Liver (tissue), 9 donors: ENCODE measurements around the gene PHF19. TPM values are rescaled to one million over a fixed set of nuclear protein-coding genes. Genes with fewer than 3 reads are reported as not detected.

Experiments used
- DNase-seq: peaks from one replicate; pipeline ENCODE4 v3.0.0-alpha.2; 2017; ENCODE audit warnings: low spot score
- H3K27ac ChIP-seq, 2 donors: one replicate each; pipeline ENCODE4 v1.7.0; 2013; ENCODE audit warnings: inconsistent platforms in 2 of 2, low read length in 2 of 2, control low read depth in 1 of 2, low read depth in 1 of 2, mild to moderate bottlenecking in 1 of 2
- H3K27me3 ChIP-seq, 4 donors: one replicate each; pipeline versions ENCODE4 v1.6.1 to v1.7.0; 2013; ENCODE audit warnings: low read length in 3 of 4, inconsistent platforms in 1 of 4, mild to moderate bottlenecking in 1 of 4, moderate library complexity in 1 of 4; ENCODE audit not compliant: control insufficient read depth in 4 of 4, insufficient read depth in 4 of 4
- H3K36me3 ChIP-seq, 4 donors: one replicate each; pipeline versions ENCODE4 v1.6.1 to v1.7.0; 2013; ENCODE audit warnings: low read length in 3 of 4, mild to moderate bottlenecking in 3 of 4, low read depth in 1 of 4, moderate library complexity in 1 of 4; ENCODE audit not compliant: control insufficient read depth in 4 of 4, insufficient read depth in 3 of 4
- H3K4me1 ChIP-seq, 4 donors: one replicate each; pipeline versions ENCODE4 v1.6.1 to v1.7.0; 2013; ENCODE audit warnings: low read length in 3 of 4, mild to moderate bottlenecking in 3 of 4, moderate library complexity in 1 of 4; ENCODE audit not compliant: control insufficient read depth in 4 of 4, insufficient read depth in 4 of 4
- H3K4me3 ChIP-seq, 3 donors: one replicate each; pipeline versions ENCODE4 v1.6.1 to v1.7.0; 2013; ENCODE audit warnings: low read length in 3 of 3, control low read depth in 1 of 3, low read depth in 1 of 3, mild to moderate bottlenecking in 1 of 3
- H3K9ac ChIP-seq, 2 donors: one replicate each; pipeline ENCODE4 v1.7.0; 2013; ENCODE audit warnings: low read length in 2 of 2, mild to moderate bottlenecking in 2 of 2, moderate library complexity in 2 of 2, control low read depth in 1 of 2, low read depth in 1 of 2
- H3K9me3 ChIP-seq, 4 donors: one replicate each; pipeline versions ENCODE4 v1.6.1 to v1.7.0; 2013; ENCODE audit warnings: low read length in 3 of 4; ENCODE audit not compliant: control insufficient read depth in 4 of 4
- EGR1 ChIP-seq, 2 donors: IDR thresholded peaks; 2 replicates each; pipeline ENCODE4 v1.6.1; 2016 to 2018; ENCODE audit warnings: antibody characterized with exemption in 2 of 2, low read depth in 2 of 2
- FOXA1 ChIP-seq: IDR thresholded peaks from 2 replicates; pipeline ENCODE4 v1.6.1; 2016; ENCODE audit warnings: antibody characterized with exemption
- FOXA2 ChIP-seq: IDR thresholded peaks from 2 replicates; pipeline ENCODE4 v1.6.1; 2016; ENCODE audit warnings: antibody characterized with exemption
- GABPA ChIP-seq, 2 donors: IDR thresholded peaks in 1 of 2; conservative IDR thresholded peaks in 1 of 2; 2 replicates each; pipeline ENCODE4 v1.6.1; 2016; ENCODE audit warnings: antibody characterized with exemption in 2 of 2, mild to moderate bottlenecking in 1 of 2, moderate library complexity in 1 of 2
- HNF4A ChIP-seq, 2 donors: conservative IDR thresholded peaks; 2 replicates each; pipeline ENCODE4 v1.6.1; 2016; ENCODE audit warnings: antibody characterized with exemption in 2 of 2, mild to moderate bottlenecking in 2 of 2
- HNF4G ChIP-seq: IDR thresholded peaks from 2 replicates; pipeline ENCODE4 v1.6.1; 2016; ENCODE audit warnings: antibody characterized with exemption
- JUND ChIP-seq, 2 donors: IDR thresholded peaks; 2 replicates each; pipeline ENCODE4 v1.6.1; 2016; ENCODE audit warnings: antibody characterized with exemption in 2 of 2
- NR2F2 ChIP-seq: IDR thresholded peaks from 2 replicates; pipeline ENCODE4 v1.6.1; 2016; ENCODE audit warnings: antibody characterized with exemption
- RXRA ChIP-seq, 2 donors: IDR thresholded peaks; 2 replicates each; pipeline ENCODE4 v1.6.1; 2017 to 2018; ENCODE audit warnings: antibody characterized with exemption in 2 of 2, mild to moderate bottlenecking in 1 of 2
- SP1 ChIP-seq: IDR thresholded peaks from 2 replicates; pipeline ENCODE4 v1.6.1; 2018; ENCODE audit warnings: antibody characterized with exemption, mild to moderate bottlenecking
- TAF1 ChIP-seq: conservative IDR thresholded peaks from 2 replicates; pipeline ENCODE4 v1.6.1; 2016; ENCODE audit warnings: antibody characterized with exemption, mild to moderate bottlenecking
- YY1 ChIP-seq: IDR thresholded peaks from 2 replicates; pipeline ENCODE4 v1.6.1; 2016; ENCODE audit warnings: antibody characterized with exemption, mild to moderate bottlenecking
- WGBS: extraction: QIAGEN DNeasy Blood & Tissue Kit; methylation state at CpG from one replicate; pipeline ENCODE4 v1.1.7; 2013; 5-methylcytosine and 5-hydroxymethylcytosine counted together
- polyA plus RNA-seq, 2 donors: library from polyadenylated mRNA; stranded (reverse) in 1 of 2; unstranded in 1 of 2; fragments of 200-250 nt in 1 of 2; fragments of >200 nt in 1 of 2; fragmentation: Nextera tagmentation in 1 of 2; extraction: Ambion mirVana in 1 of 2; gene quantifications; one replicate each; pipeline versions ENCODE4 v1.2.1 to v1.2.3, GENCODE V29; 2013 to 2015
- total RNA-seq, 2 donors: library from RNA; depleted of rRNA; stranded (reverse); fragments of >200 nt; gene quantifications; one replicate each; pipeline ENCODE4 v1.2.3, GENCODE V29; 2014
- TF ChIP-seq, protein P1 (sequence below): IDR thresholded peaks from 2 replicates; pipeline ENCODE4 v1.6.1; 2016; ENCODE audit warnings: antibody characterized with exemption, mild to moderate bottlenecking
- TF ChIP-seq, protein P2 (sequence below): IDR thresholded peaks from 2 replicates; pipeline ENCODE4 v1.6.1; 2016; ENCODE audit warnings: antibody characterized with exemption
- TF ChIP-seq, protein P3 (sequence below): fragments of 150-350 bp; IDR thresholded peaks from 2 replicates; pipeline ENCODE4 v1.5.1; 2017; ENCODE audit warnings: improper control_type of control experiment, low read depth, low read length; ENCODE audit not compliant: missing input control
- donor health status: healthy.
- donor health status: healthy.
- donor health status: healthy.
- donor health status: healthy.
- donor health status: healthy.

Gene PHF19
- total and polyA plus RNA-seq, 4 donors = 1.9 to 16.0 (median 3.5) TPM

DNA sequence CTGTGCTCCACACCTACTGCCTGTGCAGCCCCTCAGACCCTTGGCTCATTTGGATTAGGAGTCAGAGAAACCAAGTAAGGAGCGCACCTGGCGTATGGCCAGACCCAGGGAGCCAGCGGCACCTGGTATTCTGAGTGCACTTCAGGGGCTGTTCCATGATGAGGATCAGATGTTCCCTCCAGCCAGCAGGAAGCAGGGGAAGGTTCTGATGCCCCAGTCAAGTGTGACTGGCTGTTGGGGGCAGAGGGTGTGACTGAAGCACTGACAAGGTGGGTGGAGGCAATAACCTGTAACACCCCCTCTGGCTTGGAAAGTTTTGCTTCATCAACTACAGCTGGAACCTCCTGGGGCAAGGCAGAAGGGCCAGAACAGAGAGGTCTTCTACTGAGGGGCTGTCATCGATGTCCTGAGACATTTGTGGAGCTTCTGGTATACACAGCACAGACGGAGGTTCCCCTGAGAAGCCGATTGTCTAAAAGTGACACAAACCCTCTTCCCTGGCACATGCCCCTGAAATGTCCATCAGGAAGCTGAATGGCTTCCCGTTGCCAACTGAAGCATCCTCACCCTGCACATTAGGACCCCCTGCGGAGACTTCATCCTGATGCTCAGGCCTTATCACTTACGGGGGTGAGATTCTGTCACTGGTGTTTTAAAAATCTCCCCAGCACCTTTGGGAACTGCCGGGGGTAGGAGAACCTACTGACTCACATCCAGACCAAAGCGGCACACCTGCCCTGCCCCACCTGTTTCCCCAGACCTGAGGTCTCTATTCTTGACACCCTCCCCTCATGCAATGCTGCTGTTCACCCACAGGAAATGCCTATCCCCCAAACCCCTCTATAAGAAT, 28.6 kb upstream of the PHF19 start:
- Histone ChIP-seq H3K4me3 (no peak overlapping the region), H3K9ac (no peak overlapping the region), H3K36me3 (peaks cover 0 to 2% (median 0%) of the 10 kb centered on the region in 4 donors), H3K27me3 (no peaks in the 10 kb centered on the region), H3K27ac (no peak overlapping the region), H3K9me3 (no peaks in the 10 kb centered on the region), H3K4me1 (no peaks in the 10 kb centered on the region)
- 91% methylated on average over 11 of the region's 11 CpGs for WGBS
- TF ChIP-seq, protein P1, sequence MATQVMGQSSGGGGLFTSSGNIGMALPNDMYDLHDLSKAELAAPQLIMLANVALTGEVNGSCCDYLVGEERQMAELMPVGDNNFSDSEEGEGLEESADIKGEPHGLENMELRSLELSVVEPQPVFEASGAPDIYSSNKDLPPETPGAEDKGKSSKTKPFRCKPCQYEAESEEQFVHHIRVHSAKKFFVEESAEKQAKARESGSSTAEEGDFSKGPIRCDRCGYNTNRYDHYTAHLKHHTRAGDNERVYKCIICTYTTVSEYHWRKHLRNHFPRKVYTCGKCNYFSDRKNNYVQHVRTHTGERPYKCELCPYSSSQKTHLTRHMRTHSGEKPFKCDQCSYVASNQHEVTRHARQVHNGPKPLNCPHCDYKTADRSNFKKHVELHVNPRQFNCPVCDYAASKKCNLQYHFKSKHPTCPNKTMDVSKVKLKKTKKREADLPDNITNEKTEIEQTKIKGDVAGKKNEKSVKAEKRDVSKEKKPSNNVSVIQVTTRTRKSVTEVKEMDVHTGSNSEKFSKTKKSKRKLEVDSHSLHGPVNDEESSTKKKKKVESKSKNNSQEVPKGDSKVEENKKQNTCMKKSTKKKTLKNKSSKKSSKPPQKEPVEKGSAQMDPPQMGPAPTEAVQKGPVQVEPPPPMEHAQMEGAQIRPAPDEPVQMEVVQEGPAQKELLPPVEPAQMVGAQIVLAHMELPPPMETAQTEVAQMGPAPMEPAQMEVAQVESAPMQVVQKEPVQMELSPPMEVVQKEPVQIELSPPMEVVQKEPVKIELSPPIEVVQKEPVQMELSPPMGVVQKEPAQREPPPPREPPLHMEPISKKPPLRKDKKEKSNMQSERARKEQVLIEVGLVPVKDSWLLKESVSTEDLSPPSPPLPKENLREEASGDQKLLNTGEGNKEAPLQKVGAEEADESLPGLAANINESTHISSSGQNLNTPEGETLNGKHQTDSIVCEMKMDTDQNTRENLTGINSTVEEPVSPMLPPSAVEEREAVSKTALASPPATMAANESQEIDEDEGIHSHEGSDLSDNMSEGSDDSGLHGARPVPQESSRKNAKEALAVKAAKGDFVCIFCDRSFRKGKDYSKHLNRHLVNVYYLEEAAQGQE = no peak
- TF ChIP-seq FOXA2 = no peak
- TF ChIP-seq SP1 = no peak
- TF ChIP-seq JUND (IDR thresholded peaks at IDR 0.05) = no peak
- no peak for TF ChIP-seq FOXA1
- TF ChIP-seq EGR1 (IDR thresholded peaks at IDR 0.05; ENCODE audit: low read depth in 2 of 2) = no peak
- DNase-seq = no peak

DNA sequence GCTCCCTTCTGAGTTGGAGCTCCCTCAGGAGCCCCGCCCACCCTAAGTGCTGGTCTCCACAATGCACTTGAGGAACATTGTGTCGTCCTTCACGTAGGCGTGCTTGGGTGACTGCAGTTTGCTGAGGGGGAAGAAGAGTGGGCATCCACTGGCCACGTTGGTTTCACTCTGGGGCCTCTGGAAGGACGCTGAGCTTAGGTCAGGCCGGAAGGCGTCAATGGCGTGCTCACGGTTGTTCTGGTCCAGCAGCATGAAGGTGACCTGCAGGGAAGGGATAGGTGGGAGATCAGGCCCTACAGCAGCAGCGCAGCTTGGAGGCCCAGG, 28.0 kb upstream of the PHF19 start:
- H3K27ac ChIP-seq = no peak overlapping the region
- TF ChIP-seq JUND (IDR thresholded peaks at IDR 0.05) (no peak), SP1 (no peak), NR2F2 (no peak), GABPA (IDR thresholded peaks at IDR 0.05 in 1 of 2, conservative IDR thresholded peaks at IDR 0.05 in 1 of 2) (no peak), HNF4G (no peak), TAF1 (no peak), HNF4A (conservative IDR thresholded peaks at IDR 0.05) (no peak), FOXA1 (no peak), YY1 (no peak), FOXA2 (no peak), EGR1 (IDR thresholded peaks at IDR 0.05; ENCODE audit: low read depth in 2 of 2) (no peak), RXRA (IDR thresholded peaks at IDR 0.05) (no peak)
- TF ChIP-seq, protein P2, sequence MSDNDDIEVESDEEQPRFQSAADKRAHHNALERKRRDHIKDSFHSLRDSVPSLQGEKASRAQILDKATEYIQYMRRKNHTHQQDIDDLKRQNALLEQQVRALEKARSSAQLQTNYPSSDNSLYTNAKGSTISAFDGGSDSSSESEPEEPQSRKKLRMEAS = no peak
- TF ChIP-seq, protein P1 = no peak
- TF ChIP-seq, protein P3, sequence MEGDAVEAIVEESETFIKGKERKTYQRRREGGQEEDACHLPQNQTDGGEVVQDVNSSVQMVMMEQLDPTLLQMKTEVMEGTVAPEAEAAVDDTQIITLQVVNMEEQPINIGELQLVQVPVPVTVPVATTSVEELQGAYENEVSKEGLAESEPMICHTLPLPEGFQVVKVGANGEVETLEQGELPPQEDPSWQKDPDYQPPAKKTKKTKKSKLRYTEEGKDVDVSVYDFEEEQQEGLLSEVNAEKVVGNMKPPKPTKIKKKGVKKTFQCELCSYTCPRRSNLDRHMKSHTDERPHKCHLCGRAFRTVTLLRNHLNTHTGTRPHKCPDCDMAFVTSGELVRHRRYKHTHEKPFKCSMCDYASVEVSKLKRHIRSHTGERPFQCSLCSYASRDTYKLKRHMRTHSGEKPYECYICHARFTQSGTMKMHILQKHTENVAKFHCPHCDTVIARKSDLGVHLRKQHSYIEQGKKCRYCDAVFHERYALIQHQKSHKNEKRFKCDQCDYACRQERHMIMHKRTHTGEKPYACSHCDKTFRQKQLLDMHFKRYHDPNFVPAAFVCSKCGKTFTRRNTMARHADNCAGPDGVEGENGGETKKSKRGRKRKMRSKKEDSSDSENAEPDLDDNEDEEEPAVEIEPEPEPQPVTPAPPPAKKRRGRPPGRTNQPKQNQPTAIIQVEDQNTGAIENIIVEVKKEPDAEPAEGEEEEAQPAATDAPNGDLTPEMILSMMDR = no peak
- H3K9ac ChIP-seq = no peak overlapping the region
- 96% methylated on average over 11 of the region's 11 CpGs for WGBS
- no peaks in the 10 kb centered on the region for H3K9me3 ChIP-seq
- peaks cover 0 to 2% (median 0%) of the 10 kb centered on the region in 4 donors for H3K36me3 ChIP-seq
- no peaks in the 10 kb centered on the region for H3K4me1 ChIP-seq
- DNase-seq = no peak
- H3K4me3 ChIP-seq = no peak overlapping the region
- H3K27me3 ChIP-seq = no peaks in the 10 kb centered on the region
